ENCODE results near the gene MRI1.

Gene MRI1

DNA sequence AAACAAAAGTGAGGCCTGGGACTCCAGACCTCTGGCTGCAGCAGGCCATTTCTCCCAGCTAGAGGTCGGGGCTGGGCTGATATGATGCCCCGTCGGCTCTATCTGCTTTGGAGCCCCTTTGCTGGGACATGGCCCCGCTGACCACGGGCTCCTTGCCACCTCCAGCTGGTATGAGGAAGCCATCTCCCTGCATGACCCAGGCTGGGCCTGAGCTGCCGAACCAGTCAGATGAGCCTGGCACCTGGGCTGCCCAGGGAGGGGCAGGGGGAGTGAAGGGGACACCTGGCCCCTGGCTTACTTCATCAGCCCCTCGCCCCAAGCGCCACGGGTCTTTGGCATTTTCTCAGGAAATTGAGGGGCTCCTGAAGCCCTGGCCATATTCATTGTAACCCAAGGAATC is 38.7 kb downstream of the MRI1 start (continued):
- no peak for TF ChIP-seq ZNF76 (tag by site-specific recombination; IDR thresholded peaks at IDR 0.05; ENCODE audit: borderline replicate concordance, low read depth)
- TF ChIP-seq ZNF24 (tag by site-specific recombination; IDR thresholded peaks at IDR 0.05): no peak
- TF ChIP-seq GLI2 (tag by site-specific recombination; IDR thresholded peaks at IDR 0.05; ENCODE audit: borderline replicate concordance, low read depth): no peak
- TF ChIP-seq KLF9 (tag by site-specific recombination; IDR thresholded peaks at IDR 0.05; ENCODE audit: low read depth): no peak
- TF ChIP-seq, protein P1, sequence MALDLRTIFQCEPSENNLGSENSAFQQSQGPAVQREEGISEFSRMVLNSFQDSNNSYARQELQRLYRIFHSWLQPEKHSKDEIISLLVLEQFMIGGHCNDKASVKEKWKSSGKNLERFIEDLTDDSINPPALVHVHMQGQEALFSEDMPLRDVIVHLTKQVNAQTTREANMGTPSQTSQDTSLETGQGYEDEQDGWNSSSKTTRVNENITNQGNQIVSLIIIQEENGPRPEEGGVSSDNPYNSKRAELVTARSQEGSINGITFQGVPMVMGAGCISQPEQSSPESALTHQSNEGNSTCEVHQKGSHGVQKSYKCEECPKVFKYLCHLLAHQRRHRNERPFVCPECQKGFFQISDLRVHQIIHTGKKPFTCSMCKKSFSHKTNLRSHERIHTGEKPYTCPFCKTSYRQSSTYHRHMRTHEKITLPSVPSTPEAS (tag by site-specific recombination; IDR thresholded peaks at IDR 0.05): no peak
- no peak for TF ChIP-seq FEZF1 (tag by site-specific recombination; IDR thresholded peaks at IDR 0.05)

DNA sequence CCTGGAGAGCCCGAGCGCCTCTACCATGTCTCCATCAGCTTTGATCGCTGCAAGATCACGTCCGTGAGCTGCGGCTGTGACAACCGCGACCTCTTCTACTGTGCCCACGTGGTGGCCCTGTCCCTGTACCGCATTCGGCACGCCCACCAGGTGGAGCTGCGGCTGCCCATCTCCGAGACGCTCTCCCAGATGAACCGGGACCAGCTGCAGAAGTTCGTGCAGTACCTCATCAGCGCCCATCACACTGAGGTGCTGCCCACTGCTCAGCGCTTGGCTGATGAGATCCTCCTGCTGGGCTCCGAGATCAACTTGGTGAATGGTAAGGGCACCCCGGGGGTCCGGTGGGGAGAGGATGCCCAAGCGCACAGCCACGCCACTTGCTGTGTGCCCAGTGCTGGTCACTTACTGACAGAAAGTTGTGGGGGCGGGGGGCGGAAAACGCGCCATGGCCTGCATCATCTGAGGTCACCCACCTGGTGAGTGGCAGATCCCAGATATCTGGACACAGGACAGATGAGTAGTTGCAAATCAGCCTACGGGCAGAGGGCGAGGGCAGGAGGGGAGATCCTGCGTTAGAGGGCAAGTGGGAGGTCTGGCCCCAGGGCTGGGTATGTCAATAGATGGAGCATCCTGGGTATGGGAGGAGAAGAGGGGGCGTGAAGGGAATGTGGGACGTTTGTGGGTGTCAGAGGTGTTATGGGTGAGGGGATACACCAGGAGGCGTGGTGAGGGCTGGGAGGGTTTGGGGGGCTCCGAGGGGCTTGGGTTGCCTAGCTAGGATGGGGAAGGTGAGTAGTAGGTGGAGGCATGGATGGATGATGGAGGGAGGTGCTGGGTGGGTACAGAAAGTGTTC is 40.7 kb downstream of the MRI1 start:
- POLR2A ChIA-PET: no interaction called here
- H3K27ac ChIP-seq (ENCODE audit: extremely low read depth, low read depth, low read length): no peak overlapping the region
- CTCF ChIA-PET: interaction anchor here (0.6 kb wide), 3 partner anchors 8 to 527 kb away, joined by 3 to 4 read pairs (median 3); no protein-coding TSS in a partner anchor
- peaks cover 5 to 31% of the 10 kb centered on the region in 2 experiments; a peak in 2 of 3 replicates for H3K36me3 ChIP-seq (ENCODE audit: control insufficient read depth in 2 of 2, insufficient read depth in 1 of 2, low read length in 2 of 2)
- H3K4me1 ChIP-seq (ENCODE audit: control insufficient read depth, insufficient read depth, low read length): no peaks in the 10 kb centered on the region
- H3K4me3 ChIP-seq (ENCODE audit: low read depth, low read length): no peak overlapping the region
- TF ChIP-seq EGR2 (tag by site-specific recombination; IDR thresholded peaks at IDR 0.05; ENCODE audit: low read depth) (peak; percentile 95), ZFHX2 (tag by site-specific recombination; conservative IDR thresholded peaks at IDR 0.05) (peak; percentile 81), SETDB1 (IDR thresholded peaks at IDR 0.05; ENCODE audit: insufficient read length, low read length) (no peak)
- H3K9me3 ChIP-seq (ENCODE audit: control insufficient read depth, insufficient read depth, low read depth, low read length): no peaks in the 10 kb centered on the region

DNA sequence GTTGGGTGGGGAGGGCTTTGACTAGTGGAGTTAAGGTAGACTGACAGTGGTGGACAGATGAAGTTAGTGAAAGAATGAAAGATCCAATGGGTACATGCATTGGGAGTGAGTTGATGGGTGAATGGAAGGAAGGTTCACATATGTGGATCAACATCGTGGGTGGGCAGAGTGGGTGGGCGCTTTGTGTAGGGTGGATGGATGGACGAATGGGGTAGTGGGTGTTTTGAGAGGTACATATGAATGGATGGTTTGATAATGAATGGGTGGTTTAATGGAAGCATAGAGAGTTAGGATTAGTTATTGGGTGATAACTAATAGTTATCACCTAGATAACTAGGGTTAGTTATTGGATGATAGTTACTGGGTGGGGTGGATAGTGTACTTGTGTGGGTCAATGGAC is 42.4 kb downstream of the MRI1 start:
- Histone ChIP-seq H3K27ac (ENCODE audit: extremely low read depth, low read depth, low read length) (no peak overlapping the region), H3K36me3 (ENCODE audit: control insufficient read depth in 2 of 2, insufficient read depth in 1 of 2, low read length in 2 of 2) (peaks cover 5 to 31% of the 10 kb centered on the region in 2 experiments; a peak in 2 of 3 replicates), H3K4me3 (ENCODE audit: low read depth, low read length) (no peak overlapping the region), H3K4me1 (ENCODE audit: control insufficient read depth, insufficient read depth, low read length) (no peaks in the 10 kb centered on the region), H3K9me3 (ENCODE audit: control insufficient read depth, insufficient read depth, low read depth, low read length) (no peaks in the 10 kb centered on the region)
- POLR2A ChIA-PET: no interaction called here
- CTCF ChIA-PET: no interaction called here
- TF ChIP-seq HOXC10 (CRISPR knock-in tag; IDR thresholded peaks at IDR 0.05) (no peak), ZNF514 (tag by site-specific recombination; IDR thresholded peaks at IDR 0.05) (no peak), ZNF132 (tag by site-specific recombination; IDR thresholded peaks at IDR 0.05; ENCODE audit: borderline replicate concordance) (no peak), ZFP3 (tag by site-specific recombination; IDR thresholded peaks at IDR 0.05; ENCODE audit: low read depth) (no peak), ZFHX2 (tag by site-specific recombination; conservative IDR thresholded peaks at IDR 0.05) (peak; percentile 66), ZNF391 (tag by site-specific recombination; IDR thresholded peaks at IDR 0.05; ENCODE audit: borderline replicate concordance, low read depth) (no peak), EGR2 (tag by site-specific recombination; IDR thresholded peaks at IDR 0.05; ENCODE audit: low read depth) (peak; percentile 78; the same call in 1 of the 2 replicates), ZBTB20 (tag by site-specific recombination; IDR thresholded peaks at IDR 0.05) (no peak)
- TF ChIP-seq, protein P2, sequence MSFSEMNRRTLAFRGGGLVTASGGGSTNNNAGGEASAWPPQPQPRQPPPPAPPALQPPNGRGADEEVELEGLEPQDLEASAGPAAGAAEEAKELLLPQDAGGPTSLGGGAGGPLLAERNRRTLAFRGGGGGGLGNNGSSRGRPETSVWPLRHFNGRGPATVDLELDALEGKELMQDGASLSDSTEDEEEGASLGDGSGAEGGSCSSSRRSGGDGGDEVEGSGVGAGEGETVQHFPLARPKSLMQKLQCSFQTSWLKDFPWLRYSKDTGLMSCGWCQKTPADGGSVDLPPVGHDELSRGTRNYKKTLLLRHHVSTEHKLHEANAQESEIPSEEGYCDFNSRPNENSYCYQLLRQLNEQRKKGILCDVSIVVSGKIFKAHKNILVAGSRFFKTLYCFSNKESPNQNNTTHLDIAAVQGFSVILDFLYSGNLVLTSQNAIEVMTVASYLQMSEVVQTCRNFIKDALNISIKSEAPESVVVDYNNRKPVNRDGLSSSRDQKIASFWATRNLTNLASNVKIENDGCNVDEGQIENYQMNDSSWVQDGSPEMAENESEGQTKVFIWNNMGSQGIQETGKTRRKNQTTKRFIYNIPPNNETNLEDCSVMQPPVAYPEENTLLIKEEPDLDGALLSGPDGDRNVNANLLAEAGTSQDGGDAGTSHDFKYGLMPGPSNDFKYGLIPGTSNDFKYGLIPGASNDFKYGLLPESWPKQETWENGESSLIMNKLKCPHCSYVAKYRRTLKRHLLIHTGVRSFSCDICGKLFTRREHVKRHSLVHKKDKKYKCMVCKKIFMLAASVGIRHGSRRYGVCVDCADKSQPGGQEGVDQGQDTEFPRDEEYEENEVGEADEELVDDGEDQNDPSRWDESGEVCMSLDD (tag by site-specific recombination; IDR thresholded peaks at IDR 0.05): no peak
